KOPT-K1 (cell line): ENCODE results near the gene SPIN3.

ENCODE experiments used
- H3K27ac ChIP-seq: fragments of 200-600 bp; sonication (generic); 2 replicates; pipeline ENCODE4 v1.5.1; 2016; ENCODE audit warnings: antibody characterized with exemption, mild to moderate bottlenecking, low read depth, low read length; ENCODE audit not compliant: poor library complexity, severe bottlenecking
- H3K36me3 ChIP-seq: fragments of 200-600 bp; sonication (generic); 2 replicates; pipeline ENCODE4 v1.5.1; 2017; ENCODE audit warnings: antibody characterized with exemption, mild to moderate bottlenecking, low read length, moderate library complexity; ENCODE audit not compliant: insufficient read depth
- H3K9me3 ChIP-seq: fragments of 200-600 bp; sonication (generic); 2 replicates; pipeline ENCODE4 v1.5.1; 2017; ENCODE audit warnings: antibody characterized with exemption, low read length, mild to moderate bottlenecking; ENCODE audit not compliant: insufficient read depth, poor library complexity, severe bottlenecking

SPIN3 gene

GRCh38 chrX:56943264-56943663 is 52.1 kb downstream of the SPIN3 start:
- H3K9me3 ChIP-seq, result no peaks in the 10 kb centered on the region
- no peaks in the 10 kb centered on the region for H3K36me3 ChIP-seq
- no peak overlapping the region for H3K27ac ChIP-seq
